GM21447 (cell line): ENCODE measurements around the gene PAX5.

Experiments used
- ATAC-seq: cut with Tn5 transposase; IDR thresholded peaks from one replicate; pipeline ENCODE4 v1.9.1; 2021; ENCODE audit not compliant: unreplicated experiment

PAX5 gene

DNA sequence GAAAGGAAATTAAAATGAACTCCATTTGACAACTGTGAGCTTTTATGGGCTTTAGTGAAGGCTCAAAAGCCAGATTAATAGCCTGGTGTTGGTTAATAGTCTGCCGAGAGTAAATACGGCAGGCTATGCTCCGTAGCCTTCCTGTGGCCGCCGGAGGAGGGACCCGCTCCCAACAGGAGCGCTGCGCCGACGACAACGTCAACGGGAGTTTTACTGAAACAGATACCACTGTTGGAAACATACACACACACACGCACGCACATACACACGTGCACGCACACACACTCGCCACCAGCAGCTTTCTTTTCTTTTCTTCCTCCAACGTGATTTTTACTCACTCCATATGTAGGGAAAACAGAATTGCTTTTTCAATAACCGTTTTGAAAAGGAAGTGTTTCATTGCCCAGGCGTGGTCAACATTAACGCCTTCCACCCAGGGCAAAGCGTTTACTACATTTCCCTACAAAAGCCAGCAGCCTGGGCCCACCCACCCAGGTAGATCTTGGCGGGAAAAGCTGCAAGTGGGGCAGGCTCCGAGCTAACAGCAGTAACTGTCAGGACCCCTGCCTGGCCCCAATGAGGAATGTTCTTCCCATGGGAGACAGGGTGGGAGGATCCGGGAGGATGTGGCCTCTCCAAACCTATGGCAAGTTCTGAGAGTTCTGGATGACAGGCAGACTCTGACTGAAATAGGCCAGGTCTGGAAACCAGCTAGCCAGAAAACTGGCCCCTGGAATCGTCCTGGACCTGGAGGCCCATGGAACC, 72.3 kb downstream of the PAX5 start:
- ATAC-seq, result no peak

DNA sequence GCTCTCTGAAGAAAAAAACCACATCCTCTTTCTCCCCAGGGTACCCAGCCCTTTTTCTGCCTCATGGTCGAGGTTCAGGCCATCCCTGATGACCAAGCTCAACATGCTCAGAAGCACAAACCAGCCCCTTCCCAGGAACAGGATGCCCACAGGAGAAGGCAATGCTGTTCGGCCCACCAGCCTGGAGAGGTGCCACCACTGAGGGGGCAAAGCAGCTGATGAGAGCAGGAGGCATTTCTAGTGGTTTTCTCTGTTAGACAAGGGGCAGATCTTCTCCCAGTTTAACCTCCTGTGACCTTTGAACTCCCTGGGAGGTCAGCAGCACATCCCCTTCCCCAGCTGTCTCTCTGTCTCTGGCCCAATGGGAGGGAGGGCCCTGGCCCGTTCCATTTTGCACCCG, 73.0 kb downstream of the PAX5 start:
- no peak for ATAC-seq

DNA sequence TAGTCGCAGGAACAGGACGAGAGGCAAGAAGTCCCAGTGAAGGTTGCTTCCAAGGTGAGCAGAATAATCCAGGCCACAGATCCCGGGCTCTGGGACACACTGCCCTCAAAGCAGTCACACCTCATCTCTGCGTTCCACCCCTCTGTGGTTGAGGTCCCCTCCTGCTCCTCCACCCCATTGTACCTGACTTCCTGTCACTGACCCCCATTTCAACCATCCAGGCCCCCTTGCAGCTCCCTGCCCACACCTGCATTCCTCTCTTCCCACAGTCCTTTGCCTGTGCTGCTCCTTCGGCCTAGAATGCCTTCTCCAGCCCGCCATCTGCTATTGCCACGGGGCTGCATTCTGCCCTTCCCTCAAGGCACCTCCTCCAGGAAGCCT, 73.5 kb downstream of the PAX5 start:
- ATAC-seq, result no peak

DNA sequence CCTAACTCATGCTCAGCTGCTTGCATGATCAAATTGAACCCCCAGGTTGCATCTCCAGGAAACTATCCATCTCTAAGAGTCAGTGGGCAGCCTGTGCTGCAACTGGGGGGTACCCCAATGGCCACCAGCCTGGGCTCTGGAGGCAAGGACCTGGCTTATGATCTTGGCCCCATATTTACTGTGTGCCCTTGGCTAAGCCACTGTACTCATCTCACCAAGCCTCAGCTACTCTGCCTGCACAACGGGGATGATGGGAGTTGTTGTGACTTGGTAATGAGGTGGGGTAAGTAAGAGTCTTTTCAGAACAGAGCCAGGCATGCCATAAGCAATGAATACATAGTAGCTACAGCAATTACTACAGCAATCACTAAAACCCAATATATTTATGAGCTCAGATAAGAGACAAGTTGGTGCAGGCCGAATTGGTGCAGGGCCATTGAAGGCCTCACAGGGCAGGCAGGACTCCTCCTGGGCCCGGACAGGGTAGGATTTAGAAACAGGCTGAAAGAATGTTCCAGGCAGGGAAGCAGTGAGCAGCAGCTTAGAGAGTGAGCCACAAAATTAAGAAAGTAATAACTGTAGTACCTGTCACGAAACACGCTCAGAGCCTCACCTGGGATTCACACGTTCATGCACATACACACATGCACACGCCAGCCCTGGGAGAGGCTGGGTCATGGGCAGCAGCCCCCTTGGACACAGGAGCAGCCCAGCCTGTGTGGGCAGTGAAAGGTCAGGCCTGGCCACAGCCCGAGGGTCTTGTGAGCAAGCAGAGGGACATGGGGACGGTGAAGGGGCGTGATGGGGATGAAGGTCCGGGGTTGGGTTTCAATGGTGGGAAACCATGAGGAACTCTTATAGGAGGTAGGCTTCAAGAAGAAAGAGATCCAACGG, 74.1 kb downstream of the PAX5 start:
- no peak for ATAC-seq

DNA sequence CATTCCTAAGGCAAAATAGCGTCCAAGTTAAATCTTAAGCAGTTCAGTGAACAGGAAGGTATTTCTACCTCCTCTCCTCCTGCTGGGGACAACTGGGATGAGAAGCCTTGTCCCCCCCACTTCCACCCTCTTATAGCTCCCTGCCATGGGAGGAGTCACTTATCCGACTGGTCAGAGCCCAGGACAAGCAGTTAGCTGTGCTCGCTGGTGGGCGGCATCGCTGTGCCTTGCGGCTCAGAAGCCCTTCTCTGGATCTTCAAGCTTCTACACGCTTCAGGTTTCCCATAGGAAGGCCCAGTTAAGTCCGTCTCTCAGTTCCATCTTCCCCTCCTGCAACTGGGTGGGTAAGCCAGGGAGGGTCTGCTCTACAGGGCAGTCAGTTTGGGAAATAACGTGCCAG, 77.2 kb downstream of the PAX5 start:
- no peak for ATAC-seq

DNA sequence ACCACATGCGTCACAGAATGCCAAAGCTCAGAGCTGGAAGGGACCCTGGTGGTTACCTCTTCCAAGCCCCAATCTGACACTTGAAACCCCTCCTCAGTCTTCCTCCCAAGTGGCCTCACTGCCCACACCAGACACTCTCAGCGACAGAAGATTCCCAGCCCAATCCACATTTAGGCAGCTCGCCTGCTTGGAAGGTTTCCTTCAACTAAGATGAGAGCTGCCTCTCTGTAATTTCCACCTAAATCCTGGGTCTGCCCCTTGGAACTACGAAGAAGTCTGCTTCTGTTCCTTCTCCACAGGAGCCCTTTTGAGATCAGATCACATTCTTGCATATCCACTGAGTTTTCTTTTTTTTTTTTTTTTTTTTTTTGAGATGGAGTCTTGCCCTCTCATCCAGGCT, 83.7 kb downstream of the PAX5 start:
- ATAC-seq, result no peak

DNA sequence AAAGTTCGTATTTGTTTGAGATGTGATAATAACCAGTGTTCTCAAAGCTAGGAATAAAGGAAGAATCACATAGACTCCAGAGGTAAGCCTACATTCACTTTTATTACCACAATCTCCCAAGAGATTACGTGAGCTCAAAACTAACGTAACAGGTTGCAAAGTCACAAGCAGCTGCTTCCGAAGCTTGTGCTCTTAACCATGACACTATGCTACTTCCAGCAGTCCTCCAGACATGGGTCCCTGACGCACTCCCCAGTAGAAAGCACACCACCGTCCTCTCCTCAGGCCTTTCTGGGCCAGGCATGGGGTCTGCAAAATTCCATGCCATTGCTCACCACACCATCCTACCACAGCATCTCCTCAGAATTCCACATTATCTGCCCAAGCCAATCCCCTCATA, 84.6 kb downstream of the PAX5 start:
- no peak for ATAC-seq

DNA sequence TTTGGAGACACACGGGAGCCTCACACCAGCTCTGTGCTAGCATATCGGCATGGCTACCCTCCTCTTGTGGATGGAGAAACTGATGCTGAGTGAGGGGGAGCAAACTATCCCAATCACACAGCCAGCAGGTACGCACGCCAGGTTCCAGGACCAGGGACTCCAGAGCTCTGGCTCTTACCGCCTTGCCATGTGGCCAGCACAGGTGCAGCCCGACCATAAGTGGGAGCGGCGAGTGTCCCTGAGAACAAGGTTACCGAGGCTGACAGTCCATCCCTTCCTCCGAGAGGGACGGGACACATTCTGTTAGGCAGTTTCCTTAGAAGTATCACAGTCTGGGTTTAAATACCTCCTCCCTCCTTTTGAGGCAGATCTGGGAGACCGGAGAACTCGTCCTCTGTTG, 86.0 kb downstream of the PAX5 start:
- no peak for ATAC-seq

DNA sequence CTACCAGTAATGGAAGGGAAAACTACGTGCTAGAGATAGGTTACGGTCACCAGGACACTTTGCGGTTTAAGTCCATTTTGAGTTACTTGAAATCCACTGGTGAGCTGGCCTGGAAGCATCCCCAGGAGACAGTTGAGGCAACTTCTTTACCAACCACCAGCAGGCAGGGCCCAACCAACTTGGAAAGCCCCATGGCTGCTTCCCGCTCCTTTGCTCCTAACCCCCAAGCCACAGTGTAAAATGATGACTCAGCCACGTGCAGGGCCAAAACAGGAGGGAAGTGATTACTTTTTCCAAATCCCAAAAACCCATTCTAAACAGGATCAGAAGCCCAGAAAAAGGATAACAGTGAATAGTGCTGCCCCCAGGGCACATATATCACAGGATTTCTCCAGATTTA, 87.4 kb downstream of the PAX5 start:
- ATAC-seq, result no peak

DNA sequence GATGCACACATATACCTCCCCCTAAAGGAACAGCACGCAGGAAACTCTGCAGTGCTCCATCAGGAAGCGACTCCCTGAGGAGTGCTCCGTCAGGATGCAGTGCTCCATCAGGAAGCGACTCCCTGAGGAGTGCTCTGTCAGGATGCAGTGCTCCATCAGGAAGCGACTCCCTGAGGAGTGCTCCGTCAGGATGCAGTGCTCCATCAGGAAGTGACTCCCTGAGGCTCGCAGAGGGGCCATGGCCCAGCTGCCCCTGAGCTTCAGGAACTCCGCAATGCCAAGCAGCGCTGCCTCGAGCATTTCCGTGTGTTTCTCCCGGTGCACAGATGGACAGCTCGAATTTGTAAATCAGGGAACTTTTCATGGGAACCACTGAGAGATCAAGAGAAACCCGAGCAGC, 88.1 kb downstream of the PAX5 start:
- no peak for ATAC-seq

DNA sequence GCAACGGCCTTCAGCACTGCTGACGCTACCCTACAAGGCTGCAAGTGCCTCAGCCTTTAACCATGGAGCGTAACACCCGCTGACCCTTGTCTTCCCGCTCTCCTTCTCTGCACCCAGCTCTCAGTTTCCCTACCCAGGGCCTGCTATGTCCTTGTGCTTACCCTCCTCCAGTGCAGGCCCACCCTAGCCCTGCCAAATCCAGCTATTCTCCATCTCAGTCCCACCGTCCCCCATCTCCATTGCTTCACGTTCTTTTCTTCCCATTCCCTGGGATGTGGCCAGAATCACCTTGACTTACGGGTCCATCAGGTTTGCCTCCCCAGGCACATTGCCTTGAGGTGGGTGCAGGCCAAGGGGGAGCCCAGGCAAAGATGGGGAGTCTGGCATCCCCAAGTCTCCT, 91.2 kb downstream of the PAX5 start:
- no peak for ATAC-seq

DNA sequence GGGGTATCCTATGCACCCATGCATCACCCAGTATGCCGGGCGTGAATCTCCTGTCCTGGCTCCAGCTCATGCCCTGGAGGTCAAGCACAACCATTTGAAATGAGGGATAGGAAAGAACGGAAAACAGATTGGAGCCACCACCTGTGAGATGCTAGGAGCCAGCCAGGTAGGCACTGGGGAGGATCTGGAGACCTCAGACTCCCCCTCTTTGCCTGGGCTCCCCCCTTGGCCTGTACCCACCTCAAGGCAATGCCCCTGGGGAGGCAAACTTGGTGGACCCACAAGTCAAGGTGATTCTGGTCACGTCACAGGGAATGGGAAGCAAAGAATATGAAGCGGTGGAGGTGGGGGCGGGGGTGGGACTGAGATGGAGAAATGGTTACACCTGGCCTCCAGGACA, 92.6 kb downstream of the PAX5 start:
- ATAC-seq, result no peak

DNA sequence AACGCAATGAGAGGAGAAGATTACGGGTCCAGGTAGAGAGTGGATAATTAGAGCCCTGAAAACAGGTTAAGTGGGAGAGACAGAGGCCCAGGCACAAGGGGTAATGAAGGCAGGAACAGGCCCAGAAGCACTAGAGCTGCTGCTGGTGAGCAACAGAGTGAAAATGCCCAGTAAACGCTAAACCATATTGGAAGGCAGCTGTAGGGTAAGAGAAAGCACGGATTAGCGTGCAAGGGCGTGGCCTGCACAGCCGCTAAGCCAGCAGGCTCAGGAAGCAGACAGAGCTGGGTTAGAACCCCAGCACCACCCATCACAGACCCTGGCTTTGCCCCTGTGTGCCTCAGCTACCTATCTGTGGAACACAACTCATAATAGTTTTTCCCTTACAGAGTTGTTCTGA, 93.2 kb downstream of the PAX5 start:
- no peak for ATAC-seq

DNA sequence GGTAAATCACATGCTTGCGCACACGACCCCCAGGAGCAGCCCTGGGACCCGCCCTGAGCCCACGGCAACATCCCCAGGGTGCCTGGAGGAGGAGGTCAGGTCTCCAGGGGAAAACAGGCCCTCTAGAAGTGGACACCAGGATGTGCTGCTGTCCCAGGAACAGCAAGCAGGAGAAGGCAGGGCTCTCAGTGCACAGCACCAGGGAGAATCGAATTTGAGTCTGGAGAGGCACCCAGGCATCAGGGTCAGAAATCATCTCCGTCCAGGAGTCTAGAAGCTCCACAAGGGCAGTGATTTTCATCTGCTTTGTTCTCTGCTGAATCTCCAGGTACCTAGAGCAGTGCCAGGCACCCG, 93.6 kb downstream of the PAX5 start:
- no peak for ATAC-seq

DNA sequence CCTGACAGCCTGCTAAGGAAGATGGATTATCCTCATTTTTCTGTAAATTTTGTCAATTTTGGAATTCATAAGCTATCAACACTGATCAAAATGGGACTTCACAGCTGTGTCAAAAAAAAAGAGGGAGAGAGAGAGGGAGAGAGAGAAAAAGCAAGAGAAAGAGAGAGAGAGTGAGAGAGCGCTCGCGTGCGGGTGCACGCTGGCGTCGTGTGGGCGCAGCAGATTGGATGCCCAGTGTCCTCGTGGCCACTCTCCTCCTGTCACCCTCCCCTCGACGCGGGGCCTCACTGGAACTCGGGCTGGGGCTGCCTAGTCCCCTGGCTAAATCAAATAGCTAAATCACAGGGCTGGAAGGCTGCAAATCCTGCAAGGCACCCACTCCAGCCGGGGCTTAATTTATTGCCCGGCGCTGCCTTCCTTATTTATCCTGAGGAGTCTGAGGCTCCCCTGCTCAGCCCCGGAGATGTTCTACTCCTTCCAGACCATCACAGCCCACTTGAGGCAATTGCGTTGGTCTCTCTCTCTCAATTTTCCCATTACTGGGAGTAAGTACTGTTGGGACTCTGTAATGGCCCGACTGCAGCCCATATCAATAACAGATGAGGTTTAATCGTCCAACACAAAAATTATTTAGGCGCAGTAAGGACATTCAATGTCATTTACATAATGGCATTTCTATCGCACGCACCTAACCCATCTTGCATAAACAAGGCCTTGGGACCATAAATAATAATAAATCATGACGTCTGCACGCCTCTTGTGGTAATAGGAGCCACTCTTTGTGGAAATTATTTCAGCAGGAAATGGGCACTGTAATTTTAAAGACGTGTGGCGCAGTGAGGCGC, 94.2 kb downstream of the PAX5 start:
- no peak for ATAC-seq

DNA sequence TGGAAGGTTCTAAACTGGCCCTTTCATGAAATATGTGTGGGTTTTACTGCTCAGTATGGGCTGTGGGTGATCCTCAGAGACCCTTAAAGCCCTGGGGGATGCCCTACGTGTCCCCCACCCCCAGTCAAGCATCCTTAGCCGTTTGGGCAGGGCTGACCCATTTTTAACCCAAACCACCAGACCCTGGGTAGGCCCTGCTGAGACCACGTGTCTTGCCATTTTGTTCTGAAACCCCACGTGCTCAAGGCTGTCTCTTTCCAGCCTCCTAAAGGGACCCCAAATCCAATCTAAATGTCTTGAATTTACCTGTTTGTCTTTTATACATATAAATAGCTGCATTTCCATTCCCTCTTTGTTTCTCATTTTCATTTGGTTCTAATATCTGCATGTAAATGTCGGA, 94.9 kb downstream of the PAX5 start:
- ATAC-seq, result no peak

DNA sequence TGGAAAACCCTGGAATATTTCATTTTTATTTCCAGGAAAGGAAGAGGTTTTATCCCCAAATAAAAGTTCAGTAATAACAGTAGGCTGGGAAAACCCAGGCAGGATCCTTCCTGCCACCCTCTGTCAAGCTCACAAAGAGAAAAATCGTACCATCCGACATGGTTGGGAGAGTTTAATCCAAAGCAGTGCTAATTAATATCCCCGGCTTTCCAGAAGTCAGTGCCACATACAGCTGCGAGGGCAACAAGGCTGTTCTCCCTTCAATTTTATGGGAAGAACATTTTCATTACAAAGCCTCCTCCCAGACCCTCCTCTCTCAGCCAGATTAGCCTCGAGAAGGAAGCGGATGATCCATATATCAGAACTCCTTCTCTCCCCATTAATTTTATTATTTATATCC, 95.5 kb downstream of the PAX5 start:
- no peak for ATAC-seq

DNA sequence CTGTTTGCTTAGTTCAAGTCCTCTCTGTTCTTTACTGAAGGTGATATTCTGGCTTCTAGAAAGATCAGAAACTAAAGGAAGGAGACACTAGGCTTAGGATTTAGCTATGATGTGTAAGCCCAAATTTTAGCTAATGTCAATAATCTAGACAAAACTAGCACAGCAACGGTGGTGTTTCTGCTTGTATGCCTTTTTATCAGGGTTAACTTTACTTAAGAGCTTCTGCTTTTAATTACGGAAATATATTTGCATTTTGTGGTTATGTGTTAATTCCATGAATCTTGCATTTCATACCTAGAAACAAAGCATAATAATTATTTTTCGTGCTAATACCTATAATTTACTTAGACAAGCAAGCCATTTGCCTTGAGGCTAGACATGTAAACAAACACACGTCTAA, 96.1 kb downstream of the PAX5 start:
- no peak for ATAC-seq

DNA sequence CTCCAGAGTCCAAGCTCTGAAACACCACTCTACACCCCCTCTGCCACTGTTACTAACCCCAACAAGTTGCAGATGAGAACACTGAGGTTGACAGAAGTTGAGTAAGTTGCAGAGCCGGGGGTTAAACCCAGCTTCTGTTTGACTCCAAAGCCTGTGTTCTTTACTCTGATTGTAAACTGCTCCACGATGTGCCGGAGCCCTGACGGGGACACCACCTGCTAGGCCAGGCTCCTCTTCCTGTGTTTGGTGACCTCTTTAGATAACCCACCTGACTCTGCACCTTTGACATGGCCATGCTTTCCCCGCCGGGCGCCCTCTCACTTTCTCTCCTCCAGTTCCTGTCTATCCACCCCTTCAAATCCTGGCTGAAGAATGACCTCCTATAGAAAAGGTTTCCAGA, 96.7 kb downstream of the PAX5 start:
- ATAC-seq, result no peak

DNA sequence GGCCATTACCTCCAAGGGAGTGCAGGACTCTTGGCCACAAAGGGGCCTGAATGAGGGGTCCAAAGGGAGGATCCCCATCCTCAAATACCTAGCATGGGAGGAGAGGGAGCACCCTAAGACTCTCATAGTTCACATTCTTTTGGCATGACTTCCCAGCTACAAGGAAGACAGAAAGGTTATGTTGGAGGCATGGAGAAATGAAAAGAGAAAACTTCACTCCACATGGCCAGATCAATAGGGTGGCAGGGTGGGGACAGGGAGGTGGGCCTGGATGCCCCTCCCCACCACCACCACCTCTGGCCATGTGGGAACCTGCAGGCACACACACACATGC, 97.6 kb downstream of the PAX5 start:
- no peak for ATAC-seq

DNA sequence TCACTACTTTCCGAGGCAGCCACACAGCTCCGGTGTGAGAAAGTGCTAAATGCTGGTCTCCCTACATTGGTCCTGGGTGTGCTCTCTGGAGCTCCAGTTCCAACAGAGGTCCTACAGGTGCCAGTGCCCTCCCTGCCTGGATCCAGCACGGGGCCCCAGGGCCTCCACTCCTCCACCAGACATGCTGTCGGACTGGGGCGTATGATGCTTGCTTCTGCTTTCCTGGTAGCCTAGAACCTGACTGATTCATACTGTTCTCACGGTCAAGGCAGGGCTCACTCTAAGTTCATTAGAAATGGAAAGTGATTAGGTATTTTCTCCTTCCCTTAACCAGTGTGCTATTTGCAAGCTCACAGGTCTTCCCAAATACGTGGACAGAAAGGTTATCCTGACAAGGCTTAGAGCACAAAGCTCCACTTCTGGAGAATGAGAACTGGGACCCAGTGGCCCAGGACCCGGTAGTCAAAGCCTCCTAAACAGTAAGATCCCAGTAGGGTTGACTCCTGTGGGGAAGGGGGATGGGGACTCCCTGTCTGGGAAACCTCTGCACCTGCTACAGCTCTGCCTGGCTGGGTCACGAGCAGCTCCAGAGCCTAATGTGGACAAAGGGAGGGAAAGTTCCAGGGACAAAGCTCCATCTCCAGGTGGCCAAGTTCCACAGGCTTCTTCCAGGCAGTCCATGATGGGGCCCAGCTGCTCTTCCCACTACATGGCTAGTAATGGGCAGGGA, 98.1 kb downstream of the PAX5 start:
- ATAC-seq, result peak; percentile 84
